OCI-LY7 (cell line): Measurements from ENCODE around the gene ANKH.
"Not testable (repeated sequence)": the region's sequence is repeated elsewhere in the genome, so short reads cannot be mapped to it uniquely, and the experiment has no call there.

ENCODE experiments used
- CTCF ChIP-seq: fragments of 200-600 bp; sonication (generic); conservative IDR thresholded peaks from 2 replicates; pipeline ENCODE4 v1.5.1; 2014; ENCODE audit warnings: mild to moderate bottlenecking, antibody characterized with exemption, low read length, moderate library complexity, mixed read lengths
- EZH2phosphoT487 ChIP-seq: fragments of 200-600 bp; sonication (generic); IDR thresholded peaks from 2 replicates; pipeline ENCODE4 v1.6.1; 2018; ENCODE audit warnings: low read depth, borderline replicate concordance, mild to moderate bottlenecking, mixed run types, antibody characterized with exemption, low read length, moderate library complexity, mixed read lengths

- not testable (repeated sequence) for TF ChIP-seq CTCF, EZH2phosphoT487
Measured at GRCh38 chr5:14837423-14838122, 34.0 kb downstream of the ANKH start.
